ENCODE measurements around the gene CLIP2.

DNA sequence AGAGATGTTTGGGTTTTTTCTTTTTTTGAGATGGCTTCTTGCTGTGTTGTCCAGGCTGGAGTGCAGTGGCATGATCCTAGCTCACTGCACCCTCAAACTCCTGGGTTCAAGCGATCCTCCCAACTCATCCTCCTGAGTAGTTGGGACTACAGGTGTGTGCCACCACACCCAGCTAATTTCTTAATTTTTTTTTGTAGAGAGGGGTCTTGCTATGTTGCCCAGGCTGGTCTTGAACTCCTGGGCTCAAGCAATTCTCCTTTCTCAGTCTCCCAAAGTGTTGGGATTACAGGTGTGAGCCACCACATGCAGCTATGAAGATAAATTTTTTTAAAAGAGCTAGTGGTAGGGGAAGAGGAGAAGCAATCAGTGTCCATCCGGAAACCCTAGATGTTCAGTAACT is 56.8 kb downstream of the CLIP2 start:
- TF ChIP-seq CTCF (IDR thresholded peaks at IDR 0.05): no peak
- no peak for TF ChIP-seq POLR2A (IDR thresholded peaks at IDR 0.05)

Measured in esophagus squamous epithelium (tissue), 4 donors.